Astrocyte of the cerebellum (primary cell): Measurements from ENCODE around the gene SMCHD1.
"Not testable (repeated sequence)": the region's sequence is repeated elsewhere in the genome, so short reads cannot be mapped to it uniquely, and the experiment has no call there.

Source experiments
- DNase-seq: peaks from one replicate; pipeline ENCODE4 v3.0.0-alpha.2; 2011; ENCODE audit warnings: low read depth
- H3K4me3 ChIP-seq: 2 replicates; pipeline ENCODE4 v1.5.1; 2011; ENCODE audit warnings: mild to moderate bottlenecking, low read depth, low read length, moderate library complexity
- CTCF ChIP-seq: IDR thresholded peaks from 2 replicates; pipeline ENCODE4 v1.5.1; 2012; ENCODE audit warnings: low read length, low read depth, moderate library complexity, mild to moderate bottlenecking; ENCODE audit errors: missing control alignments
- in situ Hi-C: cut with HindIII; loops from 2 replicates; pipeline ENCODE4 v1.10.0; 2017; ENCODE audit warnings: low sequenced_read_pairs

The SMCHD1 gene

GRCh38 chr18:2655954-2656236 lies 369 bp downstream of the SMCHD1 start:
- TF ChIP-seq CTCF = no peak
- DNase-seq = no peak
- peak overlapping the region; percentile 88 for H3K4me3 ChIP-seq
- in situ Hi-C loops = no loop called here

GRCh38 chr18:2656237-2656980 lies 883 bp downstream of the SMCHD1 start:
- no peak for DNase-seq
- peak overlapping the region; percentile 88 for H3K4me3 ChIP-seq
- in situ Hi-C loops = no loop called here
- no peak for TF ChIP-seq CTCF

- H3K4me3 ChIP-seq = peak overlapping the region; percentile 88
- in situ Hi-C loops = no loop called here
- no peak for TF ChIP-seq CTCF
- DNase-seq = no peak
Measured at GRCh38 chr18:2656981-2657512, 1.5 kb downstream of the SMCHD1 start.

GRCh38 chr18:2657788-2658458 lies 2.4 kb downstream of the SMCHD1 start:
- in situ Hi-C loops = no loop called here
- peak; percentile 46 for DNase-seq
- H3K4me3 ChIP-seq = peak overlapping the region; percentile 88
- no peak for TF ChIP-seq CTCF

- H3K4me3 ChIP-seq, DNase-seq, in situ Hi-C loops: not testable (repeated sequence)
Measured at GRCh38 chr18:2660849-2661248, 5.3 kb downstream of the SMCHD1 start.

GRCh38 chr18:2662288-2662687 lies 6.8 kb downstream of the SMCHD1 start:
- DNase-seq, in situ Hi-C loops, H3K4me3 ChIP-seq: not testable (repeated sequence)

GRCh38 chr18:2662990-2663389 lies 7.5 kb downstream of the SMCHD1 start:
- no peak for TF ChIP-seq CTCF
- no peak for DNase-seq
- in situ Hi-C loops = no loop called here
- H3K4me3 ChIP-seq = no peak overlapping the region

GRCh38 chr18:2672410-2672809 lies 16.9 kb downstream of the SMCHD1 start:
- no peak for DNase-seq
- in situ Hi-C loops = no loop called here
- H3K4me3 ChIP-seq = no peak overlapping the region
- TF ChIP-seq CTCF = no peak
